HEK293T (cell line): ENCODE data around the gene EFEMP1.

Experiments used
- ARNT ChIP-seq: fragments of 450-650 bp; IDR thresholded peaks from 2 replicates; pipeline ENCODE4 v1.6.1; 2017; ENCODE audit warnings: mild to moderate bottlenecking
- ELF4 ChIP-seq: fragments of 450-650 bp; IDR thresholded peaks from 2 replicates; pipeline ENCODE4 v1.6.1; 2017; ENCODE audit warnings: antibody characterized with exemption
- SP1 ChIP-seq: fragments of 450-650 bp; IDR thresholded peaks from 2 replicates; pipeline ENCODE4 v1.6.1; 2017

DNA sequence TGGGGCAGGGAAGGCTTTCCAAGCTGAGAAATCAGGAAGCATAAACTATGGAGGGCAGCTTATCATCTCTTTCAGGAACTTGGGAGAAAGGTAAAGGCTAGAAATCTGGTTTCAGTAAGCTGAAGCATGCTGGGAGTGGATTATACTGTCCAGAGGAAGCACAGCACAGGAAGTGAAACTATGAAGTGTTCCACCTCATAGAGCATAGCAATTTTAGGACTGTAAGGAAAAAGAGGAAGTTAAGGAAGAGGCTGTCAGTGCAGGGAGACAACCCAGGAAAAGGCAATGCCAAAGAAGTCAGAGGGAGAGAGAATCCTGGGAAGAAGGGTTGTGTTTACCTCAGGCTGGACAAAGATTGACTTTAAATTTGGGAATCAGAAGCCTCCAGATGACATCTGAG lies 51.9 kb downstream of the EFEMP1 start:
- TF ChIP-seq SP1 (no peak), ARNT (no peak), ELF4 (no peak)
